Measurements from ENCODE around the gene FFAR3.

GRCh38 chr19:35377656-35378055 lies 19.4 kb downstream of the FFAR3 start:
- TF ChIP-seq POLR2A (IDR thresholded peaks at IDR 0.05; ENCODE audit: low read depth, low read length), result no peak
- no peak for TF ChIP-seq SPI1 (IDR thresholded peaks at IDR 0.05; ENCODE audit: low read depth, low read length)
- no peak for TF ChIP-seq TAF1 (IDR thresholded peaks at IDR 0.05; ENCODE audit: low read depth, low read length)
- TF ChIP-seq POLR2AphosphoS5 (IDR thresholded peaks at IDR 0.05; ENCODE audit: low read depth, low read length), result no peak
- no peak for TF ChIP-seq PAX5 (IDR thresholded peaks at IDR 0.05; ENCODE audit: insufficient read depth, low read length, severe bottlenecking)
- TF ChIP-seq POU2F2 (IDR thresholded peaks at IDR 0.05; ENCODE audit: low read depth, low read length), result no peak
